Kidney (tissue), 14 donors: ENCODE measurements around the gene KDM4C. TPM values are rescaled to one million over a fixed set of nuclear protein-coding genes. Genes with fewer than 3 reads are reported as not detected.

ENCODE experiments used
- DNase-seq, 5 donors: peaks; one replicate each; pipeline ENCODE4 v3.0.0-alpha.2; 2013 to 2020
- FAIRE-seq: peaks from 2 replicates; lab custom pipeline; 2012; peaks lifted over from hg19 to GRCh38; lab: Jason Lieb, UNC
- H3K27ac ChIP-seq, 2 donors: one replicate each; pipeline ENCODE4 v1.7.0; 2013; ENCODE audit warnings: low read depth in 2 of 2, low read length in 2 of 2, inconsistent platforms in 1 of 2
- H3K27me3 ChIP-seq: one replicate; pipeline ENCODE4 v1.7.1; 2013; ENCODE audit warnings: low read length, inconsistent platforms; ENCODE audit not compliant: control insufficient read depth, insufficient read depth
- H3K36me3 ChIP-seq, 3 donors: one replicate each; pipeline versions ENCODE4 v1.7.0 to v1.7.1; 2013; ENCODE audit warnings: low read length in 3 of 3, control low read depth in 1 of 3, inconsistent platforms in 1 of 3; ENCODE audit not compliant: insufficient read depth in 3 of 3, control insufficient read depth in 2 of 3
- H3K4me1 ChIP-seq, 3 donors: one replicate each; pipeline versions ENCODE4 v1.7.0 to v1.7.1; 2013; ENCODE audit warnings: low read length in 3 of 3, inconsistent platforms in 1 of 3, low read depth in 1 of 3; ENCODE audit not compliant: control insufficient read depth in 2 of 3, insufficient read depth in 2 of 3
- H3K4me3 ChIP-seq, 3 donors: one replicate each; pipeline versions ENCODE4 v1.7.0 to v1.8.1; 2013; ENCODE audit warnings: low read length in 3 of 3, control low read depth in 1 of 3, inconsistent platforms in 1 of 3
- H3K9ac ChIP-seq, 3 donors: one replicate each; pipeline versions ENCODE4 v1.7.0 to v1.7.1; 2013; ENCODE audit warnings: low read length in 3 of 3, control low read depth in 1 of 3, inconsistent platforms in 1 of 3
- H3K9me3 ChIP-seq, 3 donors: one replicate each; pipeline versions ENCODE4 v1.7.0 to v1.7.1; 2013; ENCODE audit warnings: low read length in 3 of 3, control low read depth in 1 of 3, inconsistent platforms in 1 of 3; ENCODE audit not compliant: control insufficient read depth in 2 of 3, insufficient read depth in 1 of 3
- intact Hi-C: fragments of 100-400 bp; cut with DNase I; formaldehyde crosslinking; loops from one replicate; pipeline ENCODE4 v1.11.1; 2022
- polyA plus RNA-seq: library from polyadenylated mRNA; stranded (reverse); fragments of 350-450 nt; fragmentation: Illumina TruSeq; extraction: RNeasy Lipid Tissue Mini Kit (QIAGEN cat#74804); gene quantifications from one replicate; pipeline ENCODE4 v1.2.3, GENCODE V29; 2014; ENCODE audit warnings: low read depth, low replicate concordance; ENCODE audit not compliant: insufficient read depth
- total RNA-seq: library from RNA; stranded (reverse); fragmentation: NEBNext Ultra II Directional; extraction: Animal tissue kit (Norgen Biotek cat#: 25700); gene quantifications from one replicate; pipeline ENCODE4 v1.2.1, GENCODE V29; 2021
- TF ChIP-seq, protein P1 (sequence below): IDR thresholded peaks from 3 replicates; pipeline ENCODE4 v1.5.1; 2012; ENCODE audit warnings: mild to moderate bottlenecking, moderate library complexity, borderline replicate concordance; ENCODE audit not compliant: insufficient read depth; ENCODE audit errors: extremely low read depth
- donor health status: control.
- donor health status: control.
- donor health status: control.
- donor health status: control.
- donor health status: control.
- donor health status: DM: yes; HTN: yes; CAD: no.
- donor health status: Normal renal cell carcinoma (clear cell type).

KDM4C gene
- total and polyA plus RNA-seq, 2 donors from 2014 or later: 7.1 to 47.1 TPM

DNA sequence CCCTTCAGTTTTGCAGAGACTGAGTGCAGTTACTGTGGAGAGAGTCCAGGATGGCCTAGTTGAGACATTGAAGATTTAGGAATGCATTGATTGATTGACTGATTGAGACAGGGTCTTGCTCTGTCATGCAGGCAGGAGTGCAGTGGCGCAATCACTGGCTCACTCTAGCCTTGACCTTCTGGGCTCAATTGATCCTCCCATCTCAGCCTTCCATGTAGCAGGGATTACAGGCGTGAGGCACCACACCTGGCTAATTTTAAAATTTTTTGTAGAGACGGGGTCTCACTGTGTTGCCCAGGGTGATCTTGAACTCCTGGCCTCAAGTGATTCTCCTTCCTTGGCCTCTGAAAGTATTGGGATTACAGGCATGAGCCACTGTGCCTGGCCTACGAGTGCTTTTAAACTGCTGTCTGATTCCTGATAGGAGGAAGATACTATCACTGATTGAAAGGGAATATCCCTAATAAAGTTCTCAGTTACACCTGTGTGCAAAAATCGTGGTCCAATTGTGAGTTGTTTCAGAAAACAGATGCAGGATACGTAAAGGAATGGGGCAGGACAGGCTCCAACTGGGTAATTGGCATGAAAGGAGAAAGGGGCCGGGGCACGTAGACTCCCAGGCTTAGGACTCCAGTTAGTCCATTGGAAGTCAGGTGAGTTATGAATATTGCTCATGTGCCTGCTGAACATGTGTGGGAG lies 87.5 kb downstream of the KDM4C start:
- intact Hi-C loops: no loop called here
- Histone ChIP-seq H3K4me1 (no peaks in the 10 kb centered on the region), H3K4me3 (no peak overlapping the region), H3K36me3 (peaks cover 0 to 2% (median 0%) of the 10 kb centered on the region in 3 donors), H3K9me3 (no peaks in the 10 kb centered on the region), H3K9ac (no peak overlapping the region), H3K27ac (no peak overlapping the region), H3K27me3 (no peaks in the 10 kb centered on the region)
- FAIRE-seq: no peak
- TF ChIP-seq, protein P1, sequence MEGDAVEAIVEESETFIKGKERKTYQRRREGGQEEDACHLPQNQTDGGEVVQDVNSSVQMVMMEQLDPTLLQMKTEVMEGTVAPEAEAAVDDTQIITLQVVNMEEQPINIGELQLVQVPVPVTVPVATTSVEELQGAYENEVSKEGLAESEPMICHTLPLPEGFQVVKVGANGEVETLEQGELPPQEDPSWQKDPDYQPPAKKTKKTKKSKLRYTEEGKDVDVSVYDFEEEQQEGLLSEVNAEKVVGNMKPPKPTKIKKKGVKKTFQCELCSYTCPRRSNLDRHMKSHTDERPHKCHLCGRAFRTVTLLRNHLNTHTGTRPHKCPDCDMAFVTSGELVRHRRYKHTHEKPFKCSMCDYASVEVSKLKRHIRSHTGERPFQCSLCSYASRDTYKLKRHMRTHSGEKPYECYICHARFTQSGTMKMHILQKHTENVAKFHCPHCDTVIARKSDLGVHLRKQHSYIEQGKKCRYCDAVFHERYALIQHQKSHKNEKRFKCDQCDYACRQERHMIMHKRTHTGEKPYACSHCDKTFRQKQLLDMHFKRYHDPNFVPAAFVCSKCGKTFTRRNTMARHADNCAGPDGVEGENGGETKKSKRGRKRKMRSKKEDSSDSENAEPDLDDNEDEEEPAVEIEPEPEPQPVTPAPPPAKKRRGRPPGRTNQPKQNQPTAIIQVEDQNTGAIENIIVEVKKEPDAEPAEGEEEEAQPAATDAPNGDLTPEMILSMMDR: no peak
- DNase-seq: no peak

DNA sequence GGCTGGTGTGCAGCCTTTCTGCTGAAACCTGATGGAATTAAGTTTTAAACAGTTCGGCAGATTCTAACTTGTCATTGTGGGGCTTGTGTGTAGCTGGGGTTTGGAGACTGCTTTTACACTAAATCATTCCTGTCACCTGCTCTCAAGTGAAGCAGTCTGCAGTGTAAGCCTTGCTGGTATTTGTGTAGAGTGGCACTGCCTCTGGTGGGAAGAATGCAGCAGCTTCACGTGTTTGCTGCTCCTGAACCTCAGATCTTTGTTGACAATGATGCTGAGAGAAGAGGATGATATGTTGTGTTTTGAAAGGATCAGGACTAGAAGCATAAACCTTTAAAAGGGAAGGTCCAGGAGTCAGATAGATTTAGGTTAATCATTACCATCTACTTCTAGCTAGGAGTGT lies 88.1 kb downstream of the KDM4C start:
- no peak overlapping the region for H3K27ac ChIP-seq
- no peak for FAIRE-seq
- H3K27me3 ChIP-seq: no peaks in the 10 kb centered on the region
- no peak overlapping the region for H3K9ac ChIP-seq
- no peak overlapping the region for H3K4me3 ChIP-seq
- no peaks in the 10 kb centered on the region for H3K9me3 ChIP-seq
- intact Hi-C loops: no loop called here
- H3K36me3 ChIP-seq: peaks cover 0 to 2% (median 0%) of the 10 kb centered on the region in 3 donors
- H3K4me1 ChIP-seq: no peaks in the 10 kb centered on the region
- TF ChIP-seq, protein P1: peak; percentile 32
- peak in 4 of 5 donors; percentile 45 to 88 (median 76) for DNase-seq

DNA sequence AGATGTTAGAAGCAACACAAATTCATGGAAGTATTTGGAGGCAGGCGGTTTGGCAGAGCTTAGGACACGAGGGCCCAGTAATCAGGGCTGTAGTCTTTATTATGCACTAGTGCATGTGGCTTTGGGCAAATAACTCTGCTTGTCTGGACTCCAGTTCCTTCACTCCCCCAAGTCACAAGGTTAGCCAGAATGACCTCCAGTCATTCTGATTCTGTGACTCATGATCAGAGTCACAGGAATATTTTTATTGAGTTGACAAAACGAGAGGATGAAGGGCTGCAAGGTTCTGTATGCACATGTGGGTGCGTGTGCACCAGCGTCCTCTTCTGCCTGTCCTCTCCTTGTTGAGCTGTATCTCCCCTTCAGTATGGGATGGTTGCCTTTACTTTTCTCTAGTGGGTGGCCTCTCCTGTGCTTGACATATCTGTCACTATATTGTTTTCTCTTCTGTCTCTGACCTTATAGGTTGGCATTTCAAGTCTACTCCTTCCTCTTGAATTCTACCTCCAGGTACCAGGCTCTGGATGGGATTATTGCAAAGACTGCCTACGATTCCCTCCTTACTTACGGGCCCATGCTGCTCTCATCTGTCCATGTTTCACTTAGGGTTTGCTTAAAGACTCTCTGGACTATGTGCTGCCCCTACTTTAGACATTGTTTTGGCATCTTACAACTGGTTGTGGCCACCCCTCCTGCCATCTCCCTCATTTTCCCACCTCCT lies 94.6 kb downstream of the KDM4C start:
- peaks cover 0 to 2% (median 0%) of the 10 kb centered on the region in 3 donors for H3K36me3 ChIP-seq
- H3K9me3 ChIP-seq: no peaks in the 10 kb centered on the region
- H3K4me3 ChIP-seq: no peak overlapping the region
- TF ChIP-seq, protein P1: no peak
- DNase-seq (peak in 1 of 5 donors; percentile 5), FAIRE-seq (no peak)
- no peak overlapping the region for H3K9ac ChIP-seq
- intact Hi-C loops: no loop called here
- H3K4me1 ChIP-seq: no peaks in the 10 kb centered on the region
- H3K27me3 ChIP-seq: no peaks in the 10 kb centered on the region
- H3K27ac ChIP-seq: no peak overlapping the region
